NT2/D1 (cell line): ENCODE data around the gene PAQR5.

ENCODE experiments used
- YY1 ChIP-seq: IDR thresholded peaks from 2 replicates; pipeline ENCODE4 v1.6.1; 2011; ENCODE audit not compliant: insufficient read length, insufficient read depth
- ZNF274 ChIP-seq: IDR thresholded peaks from 2 replicates; pipeline ENCODE4 v1.6.1; 2011; ENCODE audit warnings: mild to moderate bottlenecking, low read depth, low read length

DNA sequence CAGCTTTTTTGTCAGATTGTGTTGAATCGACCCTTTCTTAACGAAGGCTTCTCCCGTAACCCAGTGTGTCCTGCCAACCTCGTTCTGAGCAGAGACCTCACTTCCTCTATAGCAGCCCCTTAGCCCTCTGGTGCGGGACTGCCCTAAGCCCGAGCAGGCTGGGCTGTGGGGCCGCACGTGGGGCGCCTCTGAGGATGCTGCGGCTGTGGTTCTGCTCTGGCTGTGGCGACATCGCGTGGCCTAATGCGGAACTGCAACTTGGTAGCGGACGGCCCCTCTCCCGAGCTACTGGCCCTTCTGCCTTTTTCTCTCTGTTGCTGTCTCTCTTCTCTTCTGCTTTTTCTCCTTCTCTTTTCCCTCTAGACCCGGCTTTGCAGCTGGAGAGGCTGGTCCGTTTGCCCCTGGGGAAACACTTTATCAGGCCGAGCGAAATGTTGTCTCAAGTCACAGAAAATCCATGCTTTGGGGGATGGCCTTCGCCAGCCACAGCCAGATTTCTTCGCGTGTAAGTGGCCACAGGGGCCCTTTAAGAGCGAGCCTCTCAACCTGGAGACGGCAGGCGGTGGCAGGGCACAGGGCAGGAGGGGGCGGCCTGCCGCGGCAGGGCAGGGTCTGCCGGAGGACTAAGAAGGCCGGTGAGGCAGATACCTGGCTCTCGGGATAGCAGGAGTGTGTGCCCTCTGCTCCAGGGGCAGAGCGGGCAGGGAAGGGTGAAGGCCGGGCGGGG lies 96.0 kb downstream of the PAQR5 start:
- TF ChIP-seq YY1 = no peak
- TF ChIP-seq ZNF274 = no peak
